PC-9 (cell line): Measurements from ENCODE around the gene ZBTB7C. TPM values are rescaled to one million over a fixed set of nuclear protein-coding genes. Genes with fewer than 3 reads are reported as not detected.

Experiments used
- Bru-seq: library from RNA; stranded (reverse); fragments of 400-500 nt; gene quantifications from one replicate; lab custom pipeline; 2021; lab: Mats Ljungman, UMichigan
- BruChase-seq, 2 experiments: library from RNA; stranded (reverse); fragments of 400-500 nt; gene quantifications; one replicate each; lab custom pipeline; 2021; lab: Mats Ljungman, UMichigan
- BruUV-seq: library from RNA; stranded (reverse); fragments of 400-500 nt; replicated peaks from 2 replicates; lab custom pipeline; 2021; lab: Mats Ljungman, UMichigan
- CTCF ChIA-PET: fragments of 300-600 bp; sonication (Branson Sonifier 250); formaldehyde crosslinking; loops from one replicate; lab custom pipeline; 2022; ENCODE audit warnings: antibody characterized with exemption; lab: Charles Lee
- POLR2A ChIA-PET: fragments of 300-600 bp; sonication (Branson Sonifier 250); formaldehyde crosslinking; loops from one replicate; lab custom pipeline; 2022; ENCODE audit warnings: antibody characterized with exemption; ENCODE audit not compliant: unreplicated experiment; lab: Charles Lee
- DNase-seq, 2 experiments: peaks; one replicate each; pipeline versions ENCODE4 v3.0.0 to v3.0.0-alpha.2; 2015 to 2022; ENCODE audit warnings: mixed read lengths in 1 of 2
- H2AFZ ChIP-seq: fragments of 200-600 bp; sonication (generic); 2 replicates; pipeline ENCODE4 v1.8.1; 2017; ENCODE audit warnings: antibody characterized with exemption
- H3F3A ChIP-seq: fragments of 200-600 bp; sonication (generic); 2 replicates; pipeline ENCODE4 v1.8.1; 2017; ENCODE audit warnings: antibody characterized with exemption, mild to moderate bottlenecking, low read depth; ENCODE audit not compliant: insufficient read depth
- H3K27ac ChIP-seq: fragments of 200-600 bp; sonication (generic); 2 replicates; pipeline ENCODE4 v1.6.1; 2016; ENCODE audit warnings: mixed run types
- H3K27me3 ChIP-seq: fragments of 200-600 bp; sonication (generic); 2 replicates; pipeline ENCODE4 v1.6.1; 2016; ENCODE audit warnings: low read depth, mixed run types; ENCODE audit not compliant: insufficient read depth
- H3K36me3 ChIP-seq: fragments of 200-600 bp; sonication (generic); 2 replicates; pipeline ENCODE4 v1.6.1; 2016; ENCODE audit warnings: low read depth, mixed run types
- H3K4me1 ChIP-seq: fragments of 200-600 bp; sonication (generic); replicated peaks from 2 replicates; pipeline ENCODE4 v1.6.1; 2016; ENCODE audit warnings: mixed run types; ENCODE audit not compliant: insufficient read depth
- H3K4me2 ChIP-seq: fragments of 200-600 bp; sonication (generic); 2 replicates; pipeline ENCODE4 v1.6.1; 2017; ENCODE audit warnings: mixed run types
- H3K4me3 ChIP-seq: fragments of 200-600 bp; sonication (generic); 2 replicates; pipeline ENCODE4 v1.6.1; 2016; ENCODE audit warnings: mixed run types
- H3K79me2 ChIP-seq: fragments of 200-600 bp; sonication (generic); 2 replicates; pipeline ENCODE4 v1.6.1; 2017; ENCODE audit warnings: low read depth, mixed run types
- H3K9me2 ChIP-seq: fragments of 200-600 bp; sonication (generic); 2 replicates; pipeline ENCODE4 v1.8.1; 2017; ENCODE audit warnings: mild to moderate bottlenecking; ENCODE audit not compliant: insufficient read depth
- H3K9me3 ChIP-seq: fragments of 200-600 bp; sonication (generic); 2 replicates; pipeline ENCODE4 v1.8.1; 2016; ENCODE audit warnings: low read depth; ENCODE audit not compliant: insufficient read depth
- H4K20me1 ChIP-seq: fragments of 200-600 bp; sonication (generic); 2 replicates; pipeline ENCODE4 v1.8.1; 2017; ENCODE audit not compliant: insufficient read depth
- CTCF ChIP-seq: fragments of 200-600 bp; sonication (generic); conservative IDR thresholded peaks from 2 replicates; pipeline ENCODE4 v1.6.1; 2017; ENCODE audit warnings: mixed run types, antibody characterized with exemption, mild to moderate bottlenecking, moderate library complexity
- EZH2 ChIP-seq: fragments of 200-600 bp; sonication (generic); IDR thresholded peaks from 2 replicates; pipeline ENCODE4 v1.8.0; 2017; ENCODE audit warnings: antibody characterized with exemption, low read depth
- intact Hi-C: fragments of 100-400 bp; cut with micrococcal nuclease; formaldehyde crosslinking; loops from one replicate; pipeline ENCODE4 v1.10.0; 2022; ENCODE audit not compliant: unreplicated experiment
- long read RNA-seq: library from polyadenylated mRNA; stranded (forward); transcript quantifications from one replicate; pipeline ENCODE4 v2.0.0, GENCODE V29; 2022
- total RNA-seq: library from RNA; stranded (reverse); gene quantifications from 2 replicates; pipeline ENCODE4 v1.2.3, GENCODE V29; 2021

ZBTB7C gene
- total RNA-seq (not detected in 2 replicates), Bru-seq, nascent RNA (percentile 5 among the genes with signal in this experiment), BruChase-seq, experiment 1, labeled RNA remaining after a 2-hour chase (percentile 3 among the genes with signal in this experiment), BruChase-seq, experiment 2, labeled RNA remaining after a 6-hour chase (percentile 1 among the genes with signal in this experiment)
- long read RNA-seq = 0 reads

GRCh38 chr18:48408727-48409590, at the start of gene ZBTB7C:
ZBTB7C (minus strand) TSS chr18:48409383.
- peaks cover 19% of the 10 kb centered on the region for H3K4me1 ChIP-seq
- H3K9me3 ChIP-seq = no peaks in the 10 kb centered on the region
- no peaks in the 10 kb centered on the region for H3K27me3 ChIP-seq
- no peaks in the 10 kb centered on the region for H3K36me3 ChIP-seq
- peaks cover 11% of the 10 kb centered on the region for H3F3A ChIP-seq
- no peaks in the 10 kb centered on the region for H3K9me2 ChIP-seq
- intact Hi-C loops = no loop called here
- H3K4me2 ChIP-seq = peak within 1 kb of the TSS; percentile 96
- ChIA-PET CTCF (no interaction called here), POLR2A (no interaction called here)
- no peak for DNase-seq
- H3K79me2 ChIP-seq = no peaks in the 10 kb centered on the region
- H2AFZ ChIP-seq = peak within 1 kb of the TSS; percentile 98
- TF ChIP-seq EZH2 (no peak), CTCF (no peak)
- no peaks in the 10 kb centered on the region for H4K20me1 ChIP-seq
- H3K27ac ChIP-seq = no peak within 1 kb of the TSS
- BruUV-seq = no TSS peak
- peak within 1 kb of the TSS; percentile 99 for H3K4me3 ChIP-seq

GRCh38 chr18:48456838-48457237, 47.7 kb upstream of the ZBTB7C start:
- no peaks in the 10 kb centered on the region for H3K9me2 ChIP-seq
- H3K4me3 ChIP-seq = no peak overlapping the region
- BruUV-seq = no TSS peak
- H4K20me1 ChIP-seq = no peaks in the 10 kb centered on the region
- CTCF ChIA-PET = interaction anchor here (1.0 kb wide), 1 partner anchor 11 kb away, joined by 3 read pairs; no protein-coding TSS in a partner anchor
- TF ChIP-seq EZH2 (no peak), CTCF (no peak)
- POLR2A ChIA-PET = no interaction called here
- H3K27me3 ChIP-seq = no peaks in the 10 kb centered on the region
- H3F3A ChIP-seq = peaks cover 63% of the 10 kb centered on the region
- intact Hi-C loops = no loop called here
- no peak overlapping the region for H2AFZ ChIP-seq
- no peaks in the 10 kb centered on the region for H3K79me2 ChIP-seq
- no peaks in the 10 kb centered on the region for H3K36me3 ChIP-seq
- peak overlapping the region; percentile 49 for H3K4me2 ChIP-seq
- H3K9me3 ChIP-seq = 0 out of 2 replicates have a peak, but pooled peaks cover 5% of the 10 kb centered on the region
- H3K27ac ChIP-seq = peak overlapping the region; percentile 89
- peaks cover 75% of the 10 kb centered on the region for H3K4me1 ChIP-seq
- no peak for DNase-seq

- BruUV-seq = no TSS peak
- ChIA-PET POLR2A (interaction anchor here (0.6 kb wide), 1 partner anchor 493 kb away, joined by 3 read pairs; no protein-coding TSS in a partner anchor), CTCF (interaction anchor here (1.0 kb wide), 1 partner anchor 10 kb away, joined by 3 read pairs; no protein-coding TSS in a partner anchor)
- Histone ChIP-seq H4K20me1 (no peaks in the 10 kb centered on the region), H3K79me2 (no peaks in the 10 kb centered on the region), H3K4me3 (no peak overlapping the region), H3K9me2 (no peaks in the 10 kb centered on the region), H3K27me3 (no peaks in the 10 kb centered on the region), H3K9me3 (0 out of 2 replicates have a peak, but pooled peaks cover 5% of the 10 kb centered on the region), H3K4me2 (peak overlapping the region; percentile 49), H3K27ac (peak overlapping the region; percentile 89), H3K4me1 (peaks cover 73% of the 10 kb centered on the region), H2AFZ (peak overlapping the region; percentile 28; the same call in 1 of the 2 replicates), H3K36me3 (no peaks in the 10 kb centered on the region), H3F3A (peaks cover 55% of the 10 kb centered on the region)
- intact Hi-C loops = no loop called here
- DNase-seq = peak; percentile 74 to 99
- TF ChIP-seq EZH2 (no peak), CTCF (no peak)
These were observed 46.6 kb upstream of the ZBTB7C start for GRCh38 chr18:48455555-48456478.
